Measurements from ENCODE around the gene PPP1R17. TPM values are rescaled to one million over a fixed set of nuclear protein-coding genes. Genes with fewer than 3 reads are reported as not detected.

PPP1R17 gene
- total RNA-seq, 1 donor from 2014 or later, result not detected

DNA sequence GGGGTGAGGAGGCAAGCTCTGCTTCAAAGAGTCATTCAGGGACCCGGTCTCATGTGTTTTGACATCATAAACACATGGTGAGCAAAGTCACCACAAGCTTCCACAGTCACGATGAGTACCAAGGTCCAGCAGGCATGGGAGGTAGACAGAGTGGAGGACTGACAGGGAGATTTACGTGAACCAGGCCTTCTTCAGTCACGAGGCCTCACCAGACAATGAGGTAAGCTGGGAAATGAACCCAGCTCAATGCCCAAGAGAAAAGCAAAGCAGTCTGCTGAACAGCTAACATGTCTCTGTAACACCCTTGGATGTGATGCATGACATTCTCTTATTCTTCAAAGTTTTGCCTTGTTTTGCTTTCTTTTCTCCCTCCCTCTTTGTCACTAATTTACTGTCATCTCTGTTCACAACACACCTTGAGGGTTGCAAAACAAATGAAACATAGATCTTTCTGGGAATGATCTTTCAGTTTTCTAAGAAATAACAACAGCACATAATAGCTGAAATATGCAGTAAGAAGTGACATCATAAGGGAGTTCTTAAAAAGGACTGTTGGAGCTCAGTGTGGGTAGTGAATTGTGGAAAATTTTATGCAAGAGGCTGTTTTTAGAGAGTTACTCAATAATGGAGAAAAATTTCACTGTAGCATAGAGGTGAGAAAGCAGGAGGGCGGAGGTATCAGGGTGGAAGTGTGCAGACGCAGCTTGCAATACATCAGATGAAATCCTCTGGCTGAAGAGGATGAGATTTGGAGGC is 9.0 kb downstream of the PPP1R17 start:
- ChIA-PET CTCF (no interaction called here), POLR2A (interaction anchor here (1.1 kb wide), 1 partner anchor 9 kb away, joined by 3 read pairs; no protein-coding TSS in a partner anchor)
- DNase-seq (no peak), ATAC-seq (ENCODE audit: low read depth) (peak; percentile 34)
- TF ChIP-seq, protein P1, sequence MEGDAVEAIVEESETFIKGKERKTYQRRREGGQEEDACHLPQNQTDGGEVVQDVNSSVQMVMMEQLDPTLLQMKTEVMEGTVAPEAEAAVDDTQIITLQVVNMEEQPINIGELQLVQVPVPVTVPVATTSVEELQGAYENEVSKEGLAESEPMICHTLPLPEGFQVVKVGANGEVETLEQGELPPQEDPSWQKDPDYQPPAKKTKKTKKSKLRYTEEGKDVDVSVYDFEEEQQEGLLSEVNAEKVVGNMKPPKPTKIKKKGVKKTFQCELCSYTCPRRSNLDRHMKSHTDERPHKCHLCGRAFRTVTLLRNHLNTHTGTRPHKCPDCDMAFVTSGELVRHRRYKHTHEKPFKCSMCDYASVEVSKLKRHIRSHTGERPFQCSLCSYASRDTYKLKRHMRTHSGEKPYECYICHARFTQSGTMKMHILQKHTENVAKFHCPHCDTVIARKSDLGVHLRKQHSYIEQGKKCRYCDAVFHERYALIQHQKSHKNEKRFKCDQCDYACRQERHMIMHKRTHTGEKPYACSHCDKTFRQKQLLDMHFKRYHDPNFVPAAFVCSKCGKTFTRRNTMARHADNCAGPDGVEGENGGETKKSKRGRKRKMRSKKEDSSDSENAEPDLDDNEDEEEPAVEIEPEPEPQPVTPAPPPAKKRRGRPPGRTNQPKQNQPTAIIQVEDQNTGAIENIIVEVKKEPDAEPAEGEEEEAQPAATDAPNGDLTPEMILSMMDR (IDR thresholded peaks at IDR 0.05), result no peak
- Mint-ChIP-seq H3K27me3 (peaks cover 2% of the 10 kb centered on the region), H3K36me3 (ENCODE audit: low read depth) (no peaks in the 10 kb centered on the region), H3K27ac (peak overlapping the region; percentile 18), H3K4me1 (peaks cover 7% of the 10 kb centered on the region), H3K4me3 (no peak overlapping the region), H3K9me3 (no peaks in the 10 kb centered on the region)
- intact Hi-C loops (cut with micrococcal nuclease), result no loop called here

DNA sequence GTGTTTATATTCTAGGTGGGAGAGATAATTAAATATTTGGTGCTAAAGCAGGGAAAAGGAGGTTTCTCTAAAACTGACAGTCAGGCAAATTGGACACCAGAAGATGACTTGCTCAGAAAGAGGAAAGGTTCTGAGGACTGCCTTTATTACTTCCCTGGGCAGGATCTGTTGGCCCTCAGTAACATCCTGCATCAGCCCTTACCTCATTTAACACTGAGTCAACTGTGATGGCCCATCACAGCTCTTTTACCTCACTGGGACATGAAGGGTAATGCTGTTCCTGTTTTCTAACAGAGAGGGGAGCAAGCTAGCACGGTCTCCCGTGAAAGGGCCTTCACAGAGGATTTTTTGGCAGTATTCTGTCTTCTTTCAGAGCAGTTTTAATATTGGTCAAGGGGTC is 12.0 kb downstream of the PPP1R17 start:
- DNase-seq (no peak), ATAC-seq (ENCODE audit: low read depth) (no peak)
- Mint-ChIP-seq H3K9me3 (no peaks in the 10 kb centered on the region), H3K36me3 (ENCODE audit: low read depth) (no peaks in the 10 kb centered on the region), H3K27ac (no peak overlapping the region), H3K27me3 (no peaks in the 10 kb centered on the region), H3K4me3 (no peak overlapping the region), H3K4me1 (peaks cover 7% of the 10 kb centered on the region)
- ChIA-PET POLR2A (no interaction called here), CTCF (no interaction called here)
- TF ChIP-seq, protein P1 (IDR thresholded peaks at IDR 0.05), result no peak
- intact Hi-C loops (cut with micrococcal nuclease), result no loop called here

DNA sequence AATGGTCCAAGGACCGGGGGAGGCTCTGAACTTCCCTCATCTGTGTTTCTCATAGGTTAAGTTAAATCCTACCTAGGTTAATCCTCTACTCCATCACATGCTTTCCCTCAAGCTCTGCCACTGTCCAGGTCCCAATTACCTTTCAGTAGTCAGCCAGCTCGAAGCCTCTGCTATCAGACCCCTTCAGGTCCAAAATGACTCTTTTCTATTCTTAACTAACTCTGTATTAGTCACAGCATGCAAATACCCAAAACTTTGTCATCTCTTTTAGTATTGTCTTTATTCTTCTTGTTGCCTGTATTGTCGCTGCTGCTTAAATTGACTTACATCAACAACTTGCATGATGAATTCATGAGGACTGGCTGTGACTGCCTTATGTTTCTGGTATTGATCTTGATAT is 15.3 kb downstream of the PPP1R17 start:
- POLR2A ChIA-PET, result no interaction called here
- Mint-ChIP-seq H3K36me3 (ENCODE audit: low read depth) (no peaks in the 10 kb centered on the region), H3K9me3 (no peaks in the 10 kb centered on the region), H3K4me1 (peaks cover 11% of the 10 kb centered on the region), H3K27me3 (no peaks in the 10 kb centered on the region), H3K4me3 (no peak overlapping the region), H3K27ac (no peak overlapping the region)
- TF ChIP-seq, protein P1 (IDR thresholded peaks at IDR 0.05), result no peak
- CTCF ChIA-PET, result no interaction called here
- DNase-seq (no peak), ATAC-seq (ENCODE audit: low read depth) (no peak)
- intact Hi-C loops (cut with micrococcal nuclease), result no loop called here

- CTCF ChIA-PET, result no interaction called here
- Mint-ChIP-seq H3K9me3 (no peaks in the 10 kb centered on the region), H3K27ac (no peak overlapping the region), H3K27me3 (no peaks in the 10 kb centered on the region), H3K36me3 (ENCODE audit: low read depth) (no peaks in the 10 kb centered on the region), H3K4me1 (peaks cover 11% of the 10 kb centered on the region), H3K4me3 (no peak overlapping the region)
- POLR2A ChIA-PET, result interaction anchor here (0.8 kb wide), 1 partner anchor 9 kb away, joined by 3 read pairs; no protein-coding TSS in a partner anchor
- DNase-seq, result no peak
- intact Hi-C loops (cut with micrococcal nuclease), result no loop called here
- ATAC-seq (ENCODE audit: low read depth), result no peak
- TF ChIP-seq, protein P1 (IDR thresholded peaks at IDR 0.05), result no peak
Measured at GRCh38 chr7:31705377-31705776, 18.4 kb downstream of the PPP1R17 start.

- H3K4me1 Mint-ChIP-seq, result peaks cover 11% of the 10 kb centered on the region
- TF ChIP-seq, protein P1 (IDR thresholded peaks at IDR 0.05), result no peak
- ChIA-PET CTCF (no interaction called here), POLR2A (no interaction called here)
- intact Hi-C loops (cut with micrococcal nuclease), result no loop called here
- no peak overlapping the region for H3K27ac Mint-ChIP-seq
- ATAC-seq (ENCODE audit: low read depth) (no peak), DNase-seq (no peak)
- no peaks in the 10 kb centered on the region for H3K36me3 Mint-ChIP-seq (ENCODE audit: low read depth)
- no peak overlapping the region for H3K4me3 Mint-ChIP-seq
- no peaks in the 10 kb centered on the region for H3K27me3 Mint-ChIP-seq
- no peaks in the 10 kb centered on the region for H3K9me3 Mint-ChIP-seq
Measured at GRCh38 chr7:31707089-31707488, 20.1 kb downstream of the PPP1R17 start.
